ENCODE data around the gene KSR2. TPM values are rescaled to one million over a fixed set of nuclear protein-coding genes. Genes with fewer than 3 reads are reported as not detected.

KSR2 gene
- total and polyA plus RNA-seq, 9 donors, result under 0.01 to 0.15 (median 0.08) TPM; not detected in 4

GRCh38 chr12:117901631-117902030 is 67.2 kb downstream of the KSR2 start:
- Histone ChIP-seq H3K27ac (no peak overlapping the region), H3K4me3 (no peak overlapping the region), H3K4me1 (ENCODE audit: insufficient read depth) (no peaks in the 10 kb centered on the region), H3K9me3 (no peaks in the 10 kb centered on the region), H3K27me3 (no peaks in the 10 kb centered on the region), H3K36me3 (no peaks in the 10 kb centered on the region)
- intact Hi-C loops (cut with DNase I), result no loop called here
- no peak for DNase-seq
- no peak for TF ChIP-seq CTCF (IDR thresholded peaks at IDR 0.05)
- no peak for TF ChIP-seq POLR2A (IDR thresholded peaks at IDR 0.05)
- TF ChIP-seq EP300 (IDR thresholded peaks at IDR 0.05), result no peak
- WGBS, 3 donors, result 74 to 86% (median 74%) methylated on average over 8 of the region's 8 CpGs

GRCh38 chr12:117900561-117900960 is 68.2 kb downstream of the KSR2 start:
- Histone ChIP-seq H3K9me3 (no peaks in the 10 kb centered on the region), H3K27me3 (no peaks in the 10 kb centered on the region), H3K4me3 (no peak overlapping the region), H3K4me1 (ENCODE audit: insufficient read depth) (no peaks in the 10 kb centered on the region), H3K27ac (no peak overlapping the region), H3K36me3 (no peaks in the 10 kb centered on the region)
- TF ChIP-seq EP300 (IDR thresholded peaks at IDR 0.05) (no peak), POLR2A (IDR thresholded peaks at IDR 0.05) (no peak), CTCF (IDR thresholded peaks at IDR 0.05) (no peak)
- intact Hi-C loops (cut with DNase I), result no loop called here
- no peak for DNase-seq
- 79 to 84% (median 81%) methylated on average over 4 of the region's 4 CpGs for WGBS, 3 donors

- TF ChIP-seq EP300 (IDR thresholded peaks at IDR 0.05), result no peak
- no peak for TF ChIP-seq CTCF (IDR thresholded peaks at IDR 0.05)
- H3K36me3 ChIP-seq, result no peaks in the 10 kb centered on the region
- H3K4me1 ChIP-seq (ENCODE audit: insufficient read depth), result no peaks in the 10 kb centered on the region
- H3K27me3 ChIP-seq, result no peaks in the 10 kb centered on the region
- H3K4me3 ChIP-seq, result no peak overlapping the region
- H3K27ac ChIP-seq, result no peak overlapping the region
- no peak for DNase-seq
- 78 to 82% (median 79%) methylated on average over 14 of the region's 14 CpGs for WGBS, 3 donors
- H3K9me3 ChIP-seq, result no peaks in the 10 kb centered on the region
- intact Hi-C loops (cut with DNase I), result no loop called here
These were observed 71.2 kb downstream of the KSR2 start for GRCh38 chr12:117897372-117898161.

GRCh38 chr12:117896009-117896408 is 72.8 kb downstream of the KSR2 start:
- no peaks in the 10 kb centered on the region for H3K9me3 ChIP-seq
- TF ChIP-seq EP300 (IDR thresholded peaks at IDR 0.05), result no peak
- no peak for TF ChIP-seq CTCF (IDR thresholded peaks at IDR 0.05)
- no peak for TF ChIP-seq POLR2A (IDR thresholded peaks at IDR 0.05)
- 86 to 95% (median 93%) methylated on average over 1 of the region's 1 CpG for whole genome bisulfite sequencing, 3 donors
- H3K4me1 ChIP-seq (ENCODE audit: insufficient read depth), result no peaks in the 10 kb centered on the region
- no peaks in the 10 kb centered on the region for H3K36me3 ChIP-seq
- H3K4me3 ChIP-seq, result no peak overlapping the region
- no peak overlapping the region for H3K27ac ChIP-seq
- intact Hi-C loops (cut with DNase I), result no loop called here
- no peak for DNase-seq
- no peaks in the 10 kb centered on the region for H3K27me3 ChIP-seq

Data from ovary (tissue), 9 donors.